ENCODE measurements around the gene NUP93. TPM values are rescaled to one million over a fixed set of nuclear protein-coding genes. Genes with fewer than 3 reads are reported as not detected.

The NUP93 gene
- total RNA-seq, 1 experiment from 2014 or later = 165 TPM

DNA sequence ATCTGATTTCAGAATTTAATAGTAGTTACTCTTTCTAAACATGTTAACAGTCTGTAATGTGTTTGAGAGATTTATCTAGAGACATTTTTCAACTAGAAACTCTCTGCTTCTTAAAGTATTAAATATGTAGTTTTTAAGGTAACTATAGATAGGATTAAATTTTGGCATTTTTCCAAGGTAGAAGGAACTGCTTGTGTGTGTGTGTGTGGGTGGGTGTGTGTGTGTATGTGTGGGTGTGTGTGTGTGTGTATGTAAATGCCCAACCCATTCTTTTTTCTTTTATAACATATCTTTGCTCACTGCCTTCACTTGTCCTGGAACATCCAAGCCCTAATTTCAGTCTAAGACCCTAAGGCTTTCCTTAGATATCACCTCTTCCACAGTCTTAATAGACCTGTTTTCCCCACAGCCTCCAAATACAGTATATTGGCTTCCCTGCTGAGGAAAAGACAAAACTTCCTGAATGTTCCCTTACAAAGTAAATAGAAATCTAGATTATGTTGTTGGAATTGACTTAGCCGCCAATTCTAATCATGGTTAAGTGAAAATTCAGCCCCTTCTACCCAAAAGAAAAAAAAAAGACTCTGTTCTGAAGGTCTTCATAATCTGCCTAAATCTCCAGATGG lies 33.5 kb downstream of the NUP93 start:
- Histone ChIP-seq H2BK15ac (ENCODE audit: low read depth, low read length) (no peak overlapping the region), H2AK5ac (ENCODE audit: insufficient read length, low read length) (no peak overlapping the region), H3K9ac (ENCODE audit: extremely low read depth, insufficient read length, low read length) (no peak overlapping the region), H3K4me1 (ENCODE audit: insufficient read depth, low read length) (no peaks in the 10 kb centered on the region), H2BK20ac (ENCODE audit: low read depth, low read length, poor library complexity, severe bottlenecking) (no peak overlapping the region), H3K9me3 (ENCODE audit: control insufficient read depth, low read depth, low read length) (no peaks in the 10 kb centered on the region), H3T11ph (ENCODE audit: low read length) (no peak overlapping the region), H4K8ac (replicated peaks; ENCODE audit: insufficient read length, low read depth, low read length) (no peak overlapping the region), H3K4ac (ENCODE audit: low read depth, low read length) (no peak overlapping the region), H4K91ac (ENCODE audit: insufficient read length, low read depth, low read length) (no peak overlapping the region), H3K79me1 (ENCODE audit: insufficient read depth, low read depth, low read length, poor library complexity, severe bottlenecking) (peaks cover 2% of the 10 kb centered on the region), H3K27me3 (ENCODE audit: insufficient read depth, low read length) (no peaks in the 10 kb centered on the region), H3K27ac (ENCODE audit: insufficient read length, low read depth, low read length) (no peak overlapping the region), H3K79me2 (ENCODE audit: insufficient read depth, low read length) (no peaks in the 10 kb centered on the region), H2BK120ac (ENCODE audit: low read depth, low read length, poor library complexity, severe bottlenecking) (no peak overlapping the region), H3K18ac (ENCODE audit: insufficient read length, low read depth, low read length) (no peak overlapping the region), H2BK12ac (ENCODE audit: insufficient read length, low read depth, low read length) (no peak overlapping the region), H2BK5ac (ENCODE audit: insufficient read length, low read length) (no peak overlapping the region), H3K4me2 (ENCODE audit: insufficient read depth, insufficient read length, low read length) (no peak overlapping the region), H4K5ac (ENCODE audit: insufficient read length, low read depth, low read length) (no peak overlapping the region), H3K14ac (ENCODE audit: insufficient read depth, low read length) (no peak overlapping the region), H4K20me1 (ENCODE audit: control insufficient read depth, insufficient read depth, insufficient read length) (no peaks in the 10 kb centered on the region), H3K23ac (ENCODE audit: insufficient read length, low read depth, low read length) (no peak overlapping the region), H3K56ac (ENCODE audit: insufficient read length, low read depth, low read length) (no peak overlapping the region), H3K23me2 (ENCODE audit: insufficient read length, low read depth, low read length, poor library complexity, severe bottlenecking) (no peaks in the 10 kb centered on the region), H2AFZ (ENCODE audit: low read length) (no peak overlapping the region)
- WGBS (ENCODE audit: extremely low coverage, insufficient read length, low lambda C conversion rate) = no CpG with 5 or more reads among the region's 1 CpG
- no peaks in the 10 kb centered on the region for H3K4me1 Mint-ChIP-seq
- TF ChIP-seq, protein P1, sequence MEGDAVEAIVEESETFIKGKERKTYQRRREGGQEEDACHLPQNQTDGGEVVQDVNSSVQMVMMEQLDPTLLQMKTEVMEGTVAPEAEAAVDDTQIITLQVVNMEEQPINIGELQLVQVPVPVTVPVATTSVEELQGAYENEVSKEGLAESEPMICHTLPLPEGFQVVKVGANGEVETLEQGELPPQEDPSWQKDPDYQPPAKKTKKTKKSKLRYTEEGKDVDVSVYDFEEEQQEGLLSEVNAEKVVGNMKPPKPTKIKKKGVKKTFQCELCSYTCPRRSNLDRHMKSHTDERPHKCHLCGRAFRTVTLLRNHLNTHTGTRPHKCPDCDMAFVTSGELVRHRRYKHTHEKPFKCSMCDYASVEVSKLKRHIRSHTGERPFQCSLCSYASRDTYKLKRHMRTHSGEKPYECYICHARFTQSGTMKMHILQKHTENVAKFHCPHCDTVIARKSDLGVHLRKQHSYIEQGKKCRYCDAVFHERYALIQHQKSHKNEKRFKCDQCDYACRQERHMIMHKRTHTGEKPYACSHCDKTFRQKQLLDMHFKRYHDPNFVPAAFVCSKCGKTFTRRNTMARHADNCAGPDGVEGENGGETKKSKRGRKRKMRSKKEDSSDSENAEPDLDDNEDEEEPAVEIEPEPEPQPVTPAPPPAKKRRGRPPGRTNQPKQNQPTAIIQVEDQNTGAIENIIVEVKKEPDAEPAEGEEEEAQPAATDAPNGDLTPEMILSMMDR (conservative IDR thresholded peaks at IDR 0.05) = no peak
- peaks cover 11 to 35% (median 22%) of the 10 kb centered on the region in 3 experiments for H3K36me3 Mint-ChIP-seq (ENCODE audit: insufficient read depth in 1 of 3, low read depth in 3 of 3)
- no peak overlapping the region for H3K4me3 Mint-ChIP-seq
- no peak overlapping the region for H3K27ac Mint-ChIP-seq
- no peaks in the 10 kb centered on the region for H3K9me3 Mint-ChIP-seq
- DNase-seq = no peak
- H3K27me3 Mint-ChIP-seq (ENCODE audit: low read depth) = no peaks in the 10 kb centered on the region

All from H9 (cell line).